ENCODE data around the gene PROM2. TPM values are rescaled to one million over a fixed set of nuclear protein-coding genes. Genes with fewer than 3 reads are reported as not detected.

Gene PROM2
- total RNA-seq, 1 donor from 2014 or later: 6.0 TPM

DNA sequence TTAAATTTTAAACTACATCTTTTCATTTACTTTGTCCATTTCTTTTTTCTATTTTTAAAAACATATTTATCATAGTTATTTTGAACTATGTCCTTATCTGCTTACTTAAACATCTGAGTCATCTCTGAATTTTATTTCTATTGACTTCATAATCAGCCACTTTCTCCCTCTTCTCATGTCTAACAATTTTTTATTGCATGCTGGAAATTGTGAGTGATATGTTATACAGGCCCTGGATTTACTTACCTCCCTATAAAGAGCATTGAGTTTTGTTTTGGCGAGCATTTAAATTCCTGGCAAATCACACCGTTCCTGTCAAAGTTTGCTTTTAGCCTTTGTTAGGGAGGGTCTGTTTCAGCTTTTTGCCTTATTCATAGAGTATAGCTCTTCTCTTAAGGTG lies 62.2 kb downstream of the PROM2 start:
- no peak for TF ChIP-seq CTCF (IDR thresholded peaks at IDR 0.05)
- Histone ChIP-seq H3K27me3 (ENCODE audit: low read depth) (no peaks in the 10 kb centered on the region), H3K4me1 (no peaks in the 10 kb centered on the region), H3K4me3 (no peak overlapping the region), H3K9me3 (no peaks in the 10 kb centered on the region), H3K27ac (no peak overlapping the region), H3K36me3 (no peaks in the 10 kb centered on the region)
- no peak for DNase-seq
- intact Hi-C loops (cut with DNase I): no loop called here
- no peak for ATAC-seq

DNA sequence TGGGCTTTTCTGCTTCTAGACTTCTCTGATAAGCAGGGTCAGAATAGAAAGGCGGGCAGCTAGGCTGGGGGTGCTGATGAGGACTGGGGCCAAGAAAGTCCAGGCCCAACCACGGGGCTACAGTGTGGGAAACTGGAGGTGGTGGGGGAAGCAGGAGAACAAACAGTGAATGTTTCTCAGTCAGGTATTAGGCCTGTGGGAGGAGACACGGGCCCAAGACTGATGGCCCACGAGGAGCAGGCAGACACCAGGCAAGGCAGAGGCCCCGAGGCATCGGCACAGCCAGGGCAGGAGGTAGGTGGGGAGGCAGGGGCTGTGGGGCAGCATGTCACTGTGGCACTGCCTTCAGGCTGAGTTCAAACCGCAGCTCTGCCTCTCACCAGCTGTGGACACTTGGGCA lies 63.6 kb downstream of the PROM2 start:
- no peak for ATAC-seq
- TF ChIP-seq CTCF (IDR thresholded peaks at IDR 0.05): no peak
- Histone ChIP-seq H3K9me3 (no peaks in the 10 kb centered on the region), H3K4me1 (no peaks in the 10 kb centered on the region), H3K27me3 (ENCODE audit: low read depth) (peaks cover 9% of the 10 kb centered on the region), H3K36me3 (no peaks in the 10 kb centered on the region), H3K4me3 (no peak overlapping the region), H3K27ac (no peak overlapping the region)
- DNase-seq: peak; percentile 15
- intact Hi-C loops (cut with DNase I): no loop called here

Other genes with a start within 250 kb of the PROM2 start
- gene MAL, start 248.7 kb upstream of the PROM2 start, total RNA-seq: 13.4 TPM
- gene MRPS5, start 152.6 kb upstream of the PROM2 start, total RNA-seq: 51.9 TPM
- 19.9 TPM for gene ZNF514, start 114.6 kb upstream of the PROM2 start, total RNA-seq
- 4.1 TPM for gene ZNF2, start 108.6 kb upstream of the PROM2 start, total RNA-seq
- gene ZNF892, start 66.9 kb upstream of the PROM2 start, total RNA-seq: 3.9 TPM
- gene KCNIP3, start 22.9 kb downstream of the PROM2 start, total RNA-seq: 2.6 TPM
- 19.4 TPM for gene FAHD2A, start 128.3 kb downstream of the PROM2 start, total RNA-seq
- gene TRIM43B, start 210.3 kb downstream of the PROM2 start, total RNA-seq: not detected